GM21737 (cell line): Measurements from ENCODE around the gene DSCAML1.

ENCODE experiments used
- ATAC-seq: cut with Tn5 transposase; IDR thresholded peaks from one replicate; pipeline ENCODE4 v1.9.1; 2021; ENCODE audit warnings: mild to moderate bottlenecking, moderate library complexity; ENCODE audit not compliant: unreplicated experiment

DSCAML1 gene

GRCh38 chr11:117562136-117562535 is 234.9 kb downstream of the DSCAML1 start:
- ATAC-seq, result no peak

GRCh38 chr11:117560780-117561530 is 236.1 kb downstream of the DSCAML1 start:
- no peak for ATAC-seq

GRCh38 chr11:117559698-117560097 is 237.3 kb downstream of the DSCAML1 start:
- ATAC-seq, result no peak

- ATAC-seq, result no peak
These were observed 239.7 kb downstream of the DSCAML1 start for GRCh38 chr11:117557361-117557760.

- no peak for ATAC-seq
These were observed 242.2 kb downstream of the DSCAML1 start for GRCh38 chr11:117554601-117555333.

GRCh38 chr11:117552626-117553025 is 244.4 kb downstream of the DSCAML1 start:
- no peak for ATAC-seq

GRCh38 chr11:117551761-117552343 is 245.2 kb downstream of the DSCAML1 start:
- no peak for ATAC-seq

- no peak for ATAC-seq
These were observed 246.6 kb downstream of the DSCAML1 start for GRCh38 chr11:117550466-117550865.

GRCh38 chr11:117549417-117549816 is 247.6 kb downstream of the DSCAML1 start:
- no peak for ATAC-seq

- ATAC-seq, result no peak
These were observed 248.1 kb downstream of the DSCAML1 start for GRCh38 chr11:117548876-117549275.

- ATAC-seq, result no peak
These were observed 249.1 kb downstream of the DSCAML1 start for GRCh38 chr11:117547946-117548345.

- no peak for ATAC-seq
These were observed 249.7 kb downstream of the DSCAML1 start for GRCh38 chr11:117547195-117547850.

- ATAC-seq, result no peak
These were observed 250.4 kb downstream of the DSCAML1 start for GRCh38 chr11:117546431-117547194.

- no peak for ATAC-seq
These were observed 251.3 kb downstream of the DSCAML1 start for GRCh38 chr11:117545706-117546105.

GRCh38 chr11:117544130-117544800 is 252.8 kb downstream of the DSCAML1 start:
- no peak for ATAC-seq

GRCh38 chr11:117541211-117541610 is 255.8 kb downstream of the DSCAML1 start:
- no peak for ATAC-seq

- no peak for ATAC-seq
These were observed 258.5 kb downstream of the DSCAML1 start for GRCh38 chr11:117538263-117539135.

GRCh38 chr11:117535850-117536411 is 261.1 kb downstream of the DSCAML1 start:
- no peak for ATAC-seq
